SIG-M5 treated with dmso at 0.1 percent for 504 hours (cell line): ENCODE data around the gene SEC63.
"Not testable (repeated sequence)": the region's sequence is repeated elsewhere in the genome, so short reads cannot be mapped to it uniquely, and the experiment has no call there.

Experiments used
- DNase-seq: peaks from one replicate; lab custom pipeline; 2025; ENCODE audit not compliant: unreplicated experiment; lab: John Stamatoyannopoulos, UW

The SEC63 gene

GRCh38 chr6:107866606-107867301, 91.3 kb downstream of the SEC63 start:
- DNase-seq = peak; percentile 16

- DNase-seq = no peak
Measured at GRCh38 chr6:107864226-107865127, 93.5 kb downstream of the SEC63 start.

- DNase-seq = no peak
Measured at GRCh38 chr6:107862383-107862782, 95.6 kb downstream of the SEC63 start.

- DNase-seq = not testable (repeated sequence)
Measured at GRCh38 chr6:107860963-107861362, 97.0 kb downstream of the SEC63 start.

- not testable (repeated sequence) for DNase-seq
Measured at GRCh38 chr6:107860144-107860543, 97.9 kb downstream of the SEC63 start.

- DNase-seq = no peak
Measured at GRCh38 chr6:107853230-107853629, 104.8 kb downstream of the SEC63 start.

- DNase-seq = no peak
Measured at GRCh38 chr6:107849325-107849724, 108.7 kb downstream of the SEC63 start.

GRCh38 chr6:107847844-107848802, 109.9 kb downstream of the SEC63 start:
- peak; percentile 64 for DNase-seq

GRCh38 chr6:107846262-107846795, 111.7 kb downstream of the SEC63 start:
- no peak for DNase-seq

GRCh38 chr6:107845777-107846176, 112.2 kb downstream of the SEC63 start:
- DNase-seq = no peak

- no peak for DNase-seq
Measured at GRCh38 chr6:107843400-107843799, 114.6 kb downstream of the SEC63 start.

- no peak for DNase-seq
Measured at GRCh38 chr6:107841275-107841670, 116.7 kb downstream of the SEC63 start.

- DNase-seq = no peak
Measured at GRCh38 chr6:107840636-107841274, 117.3 kb downstream of the SEC63 start.

- DNase-seq = no peak
Measured at GRCh38 chr6:107833136-107833535, 124.9 kb downstream of the SEC63 start.

- DNase-seq = peak; percentile 29
Measured at GRCh38 chr6:107832151-107833056, 125.6 kb downstream of the SEC63 start.

- DNase-seq = no peak
Measured at GRCh38 chr6:107830060-107830459, 127.9 kb downstream of the SEC63 start.

- DNase-seq = no peak
Measured at GRCh38 chr6:107827541-107827940, 130.5 kb downstream of the SEC63 start.

- no peak for DNase-seq
Measured at GRCh38 chr6:107823047-107823557, 134.9 kb downstream of the SEC63 start.
